Astrocyte (in vitro differentiated cells and primary cell): ENCODE data around the gene HEXD. TPM values are rescaled to one million over a fixed set of nuclear protein-coding genes. Genes with fewer than 3 reads are reported as not detected.

Experiments
- DNase-seq: peaks from one replicate; pipeline ENCODE4 v3.0.0-alpha.2; 2010; ENCODE audit warnings: low read depth
- FAIRE-seq: peaks from 2 replicates; lab custom pipeline; 2011; peaks lifted over from hg19 to GRCh38; lab: Jason Lieb, UNC
- H2AFZ ChIP-seq: 2 replicates; pipeline ENCODE4 v1.6.0; 2012; ENCODE audit warnings: low read depth, low read length, inconsistent platforms
- H3K27ac ChIP-seq: 2 replicates; pipeline ENCODE4 v1.5.1; 2011; ENCODE audit warnings: low read depth, low read length, inconsistent platforms
- H3K27me3 ChIP-seq: 2 replicates; pipeline ENCODE4 v1.6.0; 2011; ENCODE audit warnings: low read length, inconsistent platforms; ENCODE audit not compliant: insufficient read depth
- H3K36me3 ChIP-seq: 2 replicates; pipeline ENCODE4 v1.5.1; 2011; ENCODE audit warnings: low read length, inconsistent platforms; ENCODE audit not compliant: insufficient read depth
- H3K4me1 ChIP-seq: 2 replicates; pipeline ENCODE4 v1.5.1; 2011; ENCODE audit warnings: low read length, inconsistent platforms; ENCODE audit not compliant: insufficient read depth
- H3K4me2 ChIP-seq: 2 replicates; pipeline ENCODE4 v1.6.0; 2012; ENCODE audit warnings: low read length, inconsistent platforms
- H3K4me3 ChIP-seq: 2 replicates; pipeline ENCODE4 v1.5.1; 2011; ENCODE audit warnings: low read depth, mild to moderate bottlenecking, low read length, inconsistent platforms; ENCODE audit not compliant: insufficient read depth
- H3K79me2 ChIP-seq: 2 replicates; pipeline ENCODE4 v1.6.0; 2012; ENCODE audit warnings: mild to moderate bottlenecking, low read length, inconsistent platforms; ENCODE audit not compliant: insufficient read depth
- H3K9ac ChIP-seq: 2 replicates; pipeline ENCODE4 v1.6.0; 2012; ENCODE audit warnings: mild to moderate bottlenecking, low read length, inconsistent platforms
- H3K9me3 ChIP-seq: 2 replicates; pipeline ENCODE4 v1.5.1; 2012; ENCODE audit warnings: low read depth, mild to moderate bottlenecking, low read length, inconsistent platforms; ENCODE audit not compliant: insufficient read depth
- H4K20me1 ChIP-seq: 2 replicates; pipeline ENCODE4 v1.6.0; 2012; ENCODE audit warnings: low read length, inconsistent platforms; ENCODE audit not compliant: insufficient read depth
- H3K27ac Mint-ChIP-seq: one replicate; pipeline ENCODE4 v1.8.0; 2021; ENCODE audit warnings: mild to moderate bottlenecking, mixed read lengths; ENCODE audit not compliant: unreplicated experiment
- H3K27me3 Mint-ChIP-seq: one replicate; pipeline ENCODE4 v1.8.0; 2021; ENCODE audit warnings: low read depth, mixed read lengths; ENCODE audit not compliant: unreplicated experiment
- H3K36me3 Mint-ChIP-seq: one replicate; pipeline ENCODE4 v1.8.0; 2021; ENCODE audit warnings: low read depth, mixed read lengths; ENCODE audit not compliant: unreplicated experiment
- H3K4me1 Mint-ChIP-seq: one replicate; pipeline ENCODE4 v1.8.0; 2021; ENCODE audit warnings: low read depth, mixed read lengths; ENCODE audit not compliant: unreplicated experiment
- H3K4me3 Mint-ChIP-seq: one replicate; pipeline ENCODE4 v1.8.0; 2021; ENCODE audit warnings: mild to moderate bottlenecking, moderate library complexity, mixed read lengths; ENCODE audit not compliant: unreplicated experiment
- H3K9me3 Mint-ChIP-seq: one replicate; pipeline ENCODE4 v1.8.0; 2021; ENCODE audit warnings: mild to moderate bottlenecking, mixed read lengths; ENCODE audit not compliant: unreplicated experiment
- EZH2 ChIP-seq: IDR thresholded peaks from 2 replicates; pipeline ENCODE4 v1.6.1; 2012; ENCODE audit warnings: mild to moderate bottlenecking, low read length, inconsistent platforms; ENCODE audit not compliant: insufficient read depth
- total RNA-seq: library from RNA; stranded (reverse); gene quantifications from 2 replicates; pipeline ENCODE4 v1.2.1, GENCODE V29; 2021
- TF ChIP-seq, protein P1 (sequence below): IDR thresholded peaks from 2 replicates; pipeline ENCODE4 v1.5.1; 2011; ENCODE audit warnings: low read depth, mild to moderate bottlenecking, inconsistent platforms, low read length, moderate library complexity; ENCODE audit not compliant: insufficient read depth

The HEXD gene
- total RNA-seq, 1 donor from 2014 or later = 11.1 TPM

DNA sequence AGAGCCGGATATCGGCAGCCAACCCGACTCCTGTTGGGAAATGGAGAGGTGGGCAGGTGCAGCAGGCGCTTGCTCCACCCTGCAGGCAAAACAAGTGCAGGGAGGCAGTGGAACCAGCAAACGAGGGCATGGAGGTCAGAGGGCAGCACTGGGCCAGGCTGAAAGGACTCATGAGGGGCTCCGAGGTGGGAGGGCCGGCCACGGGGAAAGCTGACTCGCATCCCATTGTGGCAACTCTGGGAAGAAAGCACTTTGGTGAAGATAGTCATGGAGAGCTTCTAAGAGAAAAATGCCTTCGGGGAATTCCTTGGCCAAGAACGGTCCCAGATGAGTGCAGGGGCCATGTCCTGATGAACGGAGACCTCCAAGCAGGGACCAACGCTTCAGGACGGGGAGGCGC is 28.0 kb downstream of the HEXD start:
- no peak overlapping the region for H2AFZ ChIP-seq
- TF ChIP-seq EZH2 = no peak
- TF ChIP-seq, protein P1, sequence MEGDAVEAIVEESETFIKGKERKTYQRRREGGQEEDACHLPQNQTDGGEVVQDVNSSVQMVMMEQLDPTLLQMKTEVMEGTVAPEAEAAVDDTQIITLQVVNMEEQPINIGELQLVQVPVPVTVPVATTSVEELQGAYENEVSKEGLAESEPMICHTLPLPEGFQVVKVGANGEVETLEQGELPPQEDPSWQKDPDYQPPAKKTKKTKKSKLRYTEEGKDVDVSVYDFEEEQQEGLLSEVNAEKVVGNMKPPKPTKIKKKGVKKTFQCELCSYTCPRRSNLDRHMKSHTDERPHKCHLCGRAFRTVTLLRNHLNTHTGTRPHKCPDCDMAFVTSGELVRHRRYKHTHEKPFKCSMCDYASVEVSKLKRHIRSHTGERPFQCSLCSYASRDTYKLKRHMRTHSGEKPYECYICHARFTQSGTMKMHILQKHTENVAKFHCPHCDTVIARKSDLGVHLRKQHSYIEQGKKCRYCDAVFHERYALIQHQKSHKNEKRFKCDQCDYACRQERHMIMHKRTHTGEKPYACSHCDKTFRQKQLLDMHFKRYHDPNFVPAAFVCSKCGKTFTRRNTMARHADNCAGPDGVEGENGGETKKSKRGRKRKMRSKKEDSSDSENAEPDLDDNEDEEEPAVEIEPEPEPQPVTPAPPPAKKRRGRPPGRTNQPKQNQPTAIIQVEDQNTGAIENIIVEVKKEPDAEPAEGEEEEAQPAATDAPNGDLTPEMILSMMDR = no peak
- Mint-ChIP-seq H3K9me3 (peaks cover 1% of the 10 kb centered on the region), H3K27me3 (no peaks in the 10 kb centered on the region), H3K36me3 (peaks cover 8% of the 10 kb centered on the region), H3K4me1 (peaks cover under 1% of the 10 kb centered on the region), H3K27ac (no peak overlapping the region), H3K4me3 (no peak overlapping the region)
- H3K79me2 ChIP-seq = peaks cover 19% of the 10 kb centered on the region
- H3K4me1 ChIP-seq = peaks cover 16% of the 10 kb centered on the region
- no peaks in the 10 kb centered on the region for H3K36me3 ChIP-seq
- no peak overlapping the region for H3K27ac ChIP-seq
- H3K4me2 ChIP-seq = no peak overlapping the region
- H4K20me1 ChIP-seq = peaks cover 38% of the 10 kb centered on the region
- H3K4me3 ChIP-seq = no peak overlapping the region
- no peak overlapping the region for H3K9ac ChIP-seq
- H3K27me3 ChIP-seq = no peaks in the 10 kb centered on the region
- DNase-seq (no peak), FAIRE-seq (no peak)
- no peaks in the 10 kb centered on the region for H3K9me3 ChIP-seq

- Histone ChIP-seq H3K9ac (no peak overlapping the region), H3K27me3 (no peaks in the 10 kb centered on the region), H4K20me1 (peaks cover 33% of the 10 kb centered on the region), H3K27ac (no peak overlapping the region), H3K36me3 (no peaks in the 10 kb centered on the region), H3K9me3 (no peaks in the 10 kb centered on the region), H3K4me2 (no peak overlapping the region), H2AFZ (no peak overlapping the region), H3K4me1 (peaks cover 21% of the 10 kb centered on the region), H3K79me2 (peaks cover 19% of the 10 kb centered on the region), H3K4me3 (no peak overlapping the region)
- DNase-seq = no peak
- Mint-ChIP-seq H3K9me3 (peaks cover 1% of the 10 kb centered on the region), H3K4me3 (no peak overlapping the region), H3K27ac (no peak overlapping the region), H3K27me3 (no peaks in the 10 kb centered on the region), H3K4me1 (peaks cover 2% of the 10 kb centered on the region), H3K36me3 (peaks cover 8% of the 10 kb centered on the region)
- TF ChIP-seq, protein P1 = no peak
- no peak for TF ChIP-seq EZH2
- FAIRE-seq = no peak
Measured at GRCh38 chr17:82446649-82447048, 28.5 kb downstream of the HEXD start.

DNA sequence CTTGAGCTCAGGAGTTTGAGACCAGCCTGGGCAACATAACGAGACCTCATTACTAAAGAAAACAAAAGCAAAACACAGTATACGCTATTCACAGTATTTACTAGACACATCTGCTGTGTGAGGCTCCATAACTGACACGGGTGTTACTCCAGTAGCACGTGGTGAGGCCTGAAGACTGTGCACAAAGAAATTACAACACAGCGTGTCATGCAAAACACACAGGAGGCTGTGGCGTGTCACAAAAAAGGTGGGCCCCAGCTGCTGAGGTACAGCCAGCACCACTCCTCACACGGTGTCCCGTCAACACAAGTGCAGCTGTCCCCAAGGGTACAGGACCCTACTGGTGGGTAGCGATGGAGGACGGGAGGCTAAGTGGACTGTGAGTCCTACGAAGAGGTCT is 29.7 kb downstream of the HEXD start:
- Histone ChIP-seq H3K27me3 (no peaks in the 10 kb centered on the region), H3K79me2 (peaks cover 19% of the 10 kb centered on the region), H3K4me1 (peaks cover 21% of the 10 kb centered on the region), H3K4me2 (no peak overlapping the region), H4K20me1 (peaks cover 26% of the 10 kb centered on the region), H2AFZ (no peak overlapping the region), H3K27ac (no peak overlapping the region), H3K36me3 (no peaks in the 10 kb centered on the region), H3K9me3 (no peaks in the 10 kb centered on the region), H3K9ac (no peak overlapping the region), H3K4me3 (no peak overlapping the region)
- Mint-ChIP-seq H3K27ac (no peak overlapping the region), H3K9me3 (peaks cover 1% of the 10 kb centered on the region), H3K4me3 (no peak overlapping the region), H3K36me3 (peaks cover 10% of the 10 kb centered on the region), H3K27me3 (no peaks in the 10 kb centered on the region), H3K4me1 (peaks cover 2% of the 10 kb centered on the region)
- DNase-seq (no peak), FAIRE-seq (no peak)
- TF ChIP-seq, protein P1 = no peak
- TF ChIP-seq EZH2 = no peak
